Smooth muscle cell (in vitro differentiated cells): ENCODE measurements around the gene CUX1. TPM values are rescaled to one million over a fixed set of nuclear protein-coding genes. Genes with fewer than 3 reads are reported as not detected.

Experiments
- DNase-seq: peaks from one replicate; lab custom pipeline; 2025; ENCODE audit not compliant: unreplicated experiment; lab: John Stamatoyannopoulos, UW
- H2AFZ ChIP-seq: fragments of 200-600 bp; sonication (generic); 2 replicates; pipeline ENCODE4 v1.6.0; 2016; ENCODE audit warnings: antibody characterized with exemption, low read depth, mild to moderate bottlenecking
- H3F3A ChIP-seq: fragments of 200-600 bp; sonication (generic); 2 replicates; pipeline ENCODE4 v1.6.0; 2017; ENCODE audit warnings: antibody characterized with exemption, low read depth
- H3K27ac ChIP-seq: fragments of 200-600 bp; sonication (generic); 2 replicates; pipeline ENCODE4 v1.5.1; 2016; ENCODE audit warnings: low read depth, mild to moderate bottlenecking
- H3K27me3 ChIP-seq: fragments of 200-600 bp; sonication (generic); 2 replicates; pipeline ENCODE4 v1.6.1; 2016; ENCODE audit warnings: low read depth, mild to moderate bottlenecking
- H3K36me3 ChIP-seq: fragments of 200-600 bp; sonication (generic); 2 replicates; pipeline ENCODE4 v1.5.1; 2016; ENCODE audit warnings: low read depth
- H3K4me1 ChIP-seq: fragments of 200-600 bp; sonication (generic); 2 replicates; pipeline ENCODE4 v1.5.1; 2016; ENCODE audit warnings: low read depth
- H3K4me2 ChIP-seq: fragments of 200-600 bp; sonication (generic); 2 replicates; pipeline ENCODE4 v1.6.0; 2016; ENCODE audit warnings: mild to moderate bottlenecking
- H3K4me3 ChIP-seq: fragments of 200-600 bp; sonication (generic); 2 replicates; pipeline ENCODE4 v1.5.1; 2016; ENCODE audit warnings: mild to moderate bottlenecking
- H3K79me2 ChIP-seq: fragments of 200-600 bp; sonication (generic); 2 replicates; pipeline ENCODE4 v1.6.0; 2016; ENCODE audit warnings: low read depth, mild to moderate bottlenecking
- H3K9ac ChIP-seq: fragments of 200-600 bp; sonication (generic); 2 replicates; pipeline ENCODE4 v1.6.0; 2016; ENCODE audit warnings: low read depth
- H3K9me3 ChIP-seq: fragments of 200-600 bp; sonication (generic); replicated peaks from 2 replicates; pipeline ENCODE4 v1.5.1; 2016; ENCODE audit warnings: low read depth
- H4K20me1 ChIP-seq: fragments of 200-600 bp; sonication (generic); 2 replicates; pipeline ENCODE4 v1.6.0; 2016; ENCODE audit warnings: low read depth
- WGBS: methylation state at CpG from one replicate; pipeline ENCODE4 v1.1.7; 2016; ENCODE audit warnings: low lambda C conversion rate; 5-methylcytosine and 5-hydroxymethylcytosine counted together
- polyA plus RNA-seq: library from polyadenylated mRNA; unstranded; fragments of >200 nt; fragmentation: Nextera tagmentation; extraction: Ambion mirVana; gene quantifications from 2 replicates; pipeline ENCODE4 v1.2.1, GENCODE V29; 2016
- total RNA-seq: library from RNA; depleted of rRNA; stranded (reverse); fragments of >200 nt; gene quantifications from 2 replicates; pipeline ENCODE4 v1.2.3, GENCODE V29; 2014
- TF ChIP-seq, protein P1 (sequence below): fragments of 200-600 bp; sonication (generic); IDR thresholded peaks from 2 replicates; pipeline ENCODE4 v1.5.1; 2017; ENCODE audit warnings: borderline replicate concordance, mild to moderate bottlenecking, antibody characterized with exemption; ENCODE audit not compliant: insufficient read depth, poor library complexity, severe bottlenecking

The CUX1 gene
- total and polyA plus RNA-seq, 2 experiments from 2014 or later: 56.3 to 78.4 TPM

GRCh38 chr7:102287111-102287980 is 469.9 kb downstream of the CUX1 start:
- Histone ChIP-seq H2AFZ (no peak overlapping the region), H3K4me2 (peak overlapping the region; percentile 99), H3K36me3 (no peaks in the 10 kb centered on the region), H3K27ac (no peak overlapping the region), H3F3A (no peaks in the 10 kb centered on the region), H3K9me3 (no peaks in the 10 kb centered on the region), H3K4me1 (peaks cover 17% of the 10 kb centered on the region), H3K9ac (peak overlapping the region; percentile 62), H3K79me2 (no peaks in the 10 kb centered on the region), H3K27me3 (no peaks in the 10 kb centered on the region), H4K20me1 (peaks cover 38% of the 10 kb centered on the region), H3K4me3 (peak overlapping the region; percentile 87)
- TF ChIP-seq, protein P1, sequence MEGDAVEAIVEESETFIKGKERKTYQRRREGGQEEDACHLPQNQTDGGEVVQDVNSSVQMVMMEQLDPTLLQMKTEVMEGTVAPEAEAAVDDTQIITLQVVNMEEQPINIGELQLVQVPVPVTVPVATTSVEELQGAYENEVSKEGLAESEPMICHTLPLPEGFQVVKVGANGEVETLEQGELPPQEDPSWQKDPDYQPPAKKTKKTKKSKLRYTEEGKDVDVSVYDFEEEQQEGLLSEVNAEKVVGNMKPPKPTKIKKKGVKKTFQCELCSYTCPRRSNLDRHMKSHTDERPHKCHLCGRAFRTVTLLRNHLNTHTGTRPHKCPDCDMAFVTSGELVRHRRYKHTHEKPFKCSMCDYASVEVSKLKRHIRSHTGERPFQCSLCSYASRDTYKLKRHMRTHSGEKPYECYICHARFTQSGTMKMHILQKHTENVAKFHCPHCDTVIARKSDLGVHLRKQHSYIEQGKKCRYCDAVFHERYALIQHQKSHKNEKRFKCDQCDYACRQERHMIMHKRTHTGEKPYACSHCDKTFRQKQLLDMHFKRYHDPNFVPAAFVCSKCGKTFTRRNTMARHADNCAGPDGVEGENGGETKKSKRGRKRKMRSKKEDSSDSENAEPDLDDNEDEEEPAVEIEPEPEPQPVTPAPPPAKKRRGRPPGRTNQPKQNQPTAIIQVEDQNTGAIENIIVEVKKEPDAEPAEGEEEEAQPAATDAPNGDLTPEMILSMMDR: no peak
- peak; percentile 16 for DNase-seq
- 1% methylated on average over 46 of the region's 69 CpGs for WGBS

- peaks cover 17% of the 10 kb centered on the region for H3K4me1 ChIP-seq
- 23% methylated on average over 5 of the region's 5 CpGs for WGBS
- H3K9me3 ChIP-seq: no peaks in the 10 kb centered on the region
- DNase-seq: no peak
- TF ChIP-seq, protein P1: no peak
- H3K36me3 ChIP-seq: no peaks in the 10 kb centered on the region
- peak overlapping the region; percentile 99 for H3K4me2 ChIP-seq
- H3K27ac ChIP-seq: no peak overlapping the region
- H3K79me2 ChIP-seq: no peaks in the 10 kb centered on the region
- no peaks in the 10 kb centered on the region for H3F3A ChIP-seq
- peak overlapping the region; percentile 87 for H3K4me3 ChIP-seq
- no peak overlapping the region for H2AFZ ChIP-seq
- H3K27me3 ChIP-seq: no peaks in the 10 kb centered on the region
- H4K20me1 ChIP-seq: peaks cover 38% of the 10 kb centered on the region
- H3K9ac ChIP-seq: peak overlapping the region; percentile 62
These were observed 470.5 kb downstream of the CUX1 start for GRCh38 chr7:102287981-102288278.

GRCh38 chr7:102288285-102288930 is 471.0 kb downstream of the CUX1 start:
- peaks cover 42% of the 10 kb centered on the region for H4K20me1 ChIP-seq
- no peaks in the 10 kb centered on the region for H3K9me3 ChIP-seq
- no peak overlapping the region for H2AFZ ChIP-seq
- peak overlapping the region; percentile 99 for H3K4me2 ChIP-seq
- no peaks in the 10 kb centered on the region for H3K27me3 ChIP-seq
- DNase-seq: no peak
- H3K36me3 ChIP-seq: no peaks in the 10 kb centered on the region
- H3K9ac ChIP-seq: no peak overlapping the region
- H3K4me1 ChIP-seq: peaks cover 17% of the 10 kb centered on the region
- H3F3A ChIP-seq: no peaks in the 10 kb centered on the region
- H3K79me2 ChIP-seq: no peaks in the 10 kb centered on the region
- 51% methylated on average over 10 of the region's 10 CpGs for WGBS
- TF ChIP-seq, protein P1: no peak
- peak overlapping the region; percentile 87 for H3K4me3 ChIP-seq
- no peak overlapping the region for H3K27ac ChIP-seq
